Stimulated activated CD4-positive, alpha-beta T cell treated with anti-CD3 and anti-CD28 coated beads, Interleukin-1b, Interleukin-23, amount 100 ng/mL, for 1 hour (primary cell): ENCODE data around the gene MYO1G.
"Not testable (repeated sequence)": the region's sequence is repeated elsewhere in the genome, so short reads cannot be mapped to it uniquely, and the experiment has no call there.

ENCODE experiments used
- DNase-seq, 2 donors: peaks; one replicate each; pipeline ENCODE4 v3.0.0-alpha.2; 2020; ENCODE audit warnings: low read depth in 2 of 2

MYO1G gene

GRCh38 chr7:44944821-44945220, 34.0 kb downstream of the MYO1G start:
- no peak for DNase-seq

GRCh38 chr7:44943631-44944030, 35.2 kb downstream of the MYO1G start:
- DNase-seq, result no peak

GRCh38 chr7:44937426-44937825, 41.4 kb downstream of the MYO1G start:
- DNase-seq, result no peak

GRCh38 chr7:44936322-44936721, 42.5 kb downstream of the MYO1G start:
- DNase-seq, result no peak

- no peak for DNase-seq
Measured at GRCh38 chr7:44935583-44935982, 43.2 kb downstream of the MYO1G start.

GRCh38 chr7:44935016-44935415, 43.8 kb downstream of the MYO1G start:
- no peak for DNase-seq

GRCh38 chr7:44934510-44934909, 44.3 kb downstream of the MYO1G start:
- not testable (repeated sequence) for DNase-seq

- no peak for DNase-seq
Measured at GRCh38 chr7:44930921-44931320, 47.9 kb downstream of the MYO1G start.

GRCh38 chr7:44922351-44922694, 56.5 kb downstream of the MYO1G start:
- DNase-seq, result no peak

- peak; percentile 94 to 99 for DNase-seq
Measured at GRCh38 chr7:44921607-44922350, 57.0 kb downstream of the MYO1G start.

- no peak for DNase-seq
Measured at GRCh38 chr7:44920119-44920518, 58.7 kb downstream of the MYO1G start.

GRCh38 chr7:44918029-44918428, 60.8 kb downstream of the MYO1G start:
- no peak for DNase-seq

- no peak for DNase-seq
Measured at GRCh38 chr7:44917465-44917864, 61.4 kb downstream of the MYO1G start.

- DNase-seq, result peak; percentile 31 to 43
Measured at GRCh38 chr7:44914992-44915607, 63.7 kb downstream of the MYO1G start.

- DNase-seq, result no peak
Measured at GRCh38 chr7:44912775-44913347, 66.0 kb downstream of the MYO1G start.
